B cell (primary cell): ENCODE measurements around the gene PTGER2.

Experiments
- CTCF ChIP-seq: fragments of 200-600 bp; IDR thresholded peaks from one replicate; pipeline ENCODE4 v1.8.0; 2022; ENCODE audit warnings: antibody characterized with exemption, mild to moderate bottlenecking
- EZH2 ChIP-seq: IDR thresholded peaks from 2 replicates; pipeline ENCODE4 v1.6.1; 2012; ENCODE audit warnings: borderline replicate concordance, low read depth, mild to moderate bottlenecking, moderate library complexity, low read length; ENCODE audit not compliant: insufficient read depth, poor library complexity, severe bottlenecking

GRCh38 chr14:52354242-52354641, 40.1 kb downstream of the PTGER2 start:
- no peak for TF ChIP-seq CTCF
- no peak for TF ChIP-seq EZH2
